ENCODE measurements around the gene ELF5. TPM values are rescaled to one million over a fixed set of nuclear protein-coding genes. Genes with fewer than 3 reads are reported as not detected.

Gene ELF5
- total RNA-seq, 1 donor from 2014 or later, result 0.95 TPM

GRCh38 chr11:34522188-34522587 lies 8.6 kb upstream of the ELF5 start:
- no peak for DNase-seq (ENCODE audit: low spot score)

- no peak for DNase-seq (ENCODE audit: low spot score)
These were observed 7.7 kb upstream of the ELF5 start for GRCh38 chr11:34521265-34521664.

- DNase-seq (ENCODE audit: low spot score), result no peak
These were observed 6.1 kb upstream of the ELF5 start for GRCh38 chr11:34519595-34520235.

GRCh38 chr11:34516247-34517040 lies 2.9 kb upstream of the ELF5 start:
- DNase-seq (ENCODE audit: low spot score), result no peak

GRCh38 chr11:34514597-34514996 lies 1.0 kb upstream of the ELF5 start:
- no peak for DNase-seq (ENCODE audit: low spot score)

- peak; percentile 43 for DNase-seq (ENCODE audit: low spot score)
These were observed 533 bp downstream of the ELF5 start for GRCh38 chr11:34512840-34513681.

GRCh38 chr11:34510673-34511072 lies 2.9 kb downstream of the ELF5 start:
- no peak for DNase-seq (ENCODE audit: low spot score)

GRCh38 chr11:34510218-34510617 lies 3.4 kb downstream of the ELF5 start:
- DNase-seq (ENCODE audit: low spot score), result no peak

- DNase-seq (ENCODE audit: low spot score), result no peak
These were observed 4.2 kb downstream of the ELF5 start for GRCh38 chr11:34509336-34509876.

GRCh38 chr11:34508524-34508923 lies 5.1 kb downstream of the ELF5 start:
- DNase-seq (ENCODE audit: low spot score), result no peak

GRCh38 chr11:34507610-34508009 lies 6.0 kb downstream of the ELF5 start:
- no peak for DNase-seq (ENCODE audit: low spot score)

GRCh38 chr11:34507156-34507555 lies 6.4 kb downstream of the ELF5 start:
- no peak for DNase-seq (ENCODE audit: low spot score)

GRCh38 chr11:34505874-34506273 lies 7.7 kb downstream of the ELF5 start:
- DNase-seq (ENCODE audit: low spot score), result no peak

GRCh38 chr11:34502949-34503348 lies 10.6 kb downstream of the ELF5 start:
- DNase-seq (ENCODE audit: low spot score), result no peak

- DNase-seq (ENCODE audit: low spot score), result no peak
These were observed 11.6 kb downstream of the ELF5 start for GRCh38 chr11:34501949-34502348.

- DNase-seq (ENCODE audit: low spot score), result no peak
These were observed 12.1 kb downstream of the ELF5 start for GRCh38 chr11:34501500-34501899.

GRCh38 chr11:34499719-34500500 lies 13.7 kb downstream of the ELF5 start:
- DNase-seq (ENCODE audit: low spot score), result no peak

GRCh38 chr11:34495724-34496377 lies 17.7 kb downstream of the ELF5 start:
- DNase-seq (ENCODE audit: low spot score), result no peak

GRCh38 chr11:34495239-34495723 lies 18.3 kb downstream of the ELF5 start:
- no peak for DNase-seq (ENCODE audit: low spot score)

- no peak for DNase-seq (ENCODE audit: low spot score)
These were observed 19.5 kb downstream of the ELF5 start for GRCh38 chr11:34493926-34494595.
